8988T (cell line): ENCODE results near the gene RAPGEF2.

ENCODE experiments used
- DNase-seq: peaks from one replicate; pipeline ENCODE4 v3.0.0; 2011

Gene RAPGEF2

DNA sequence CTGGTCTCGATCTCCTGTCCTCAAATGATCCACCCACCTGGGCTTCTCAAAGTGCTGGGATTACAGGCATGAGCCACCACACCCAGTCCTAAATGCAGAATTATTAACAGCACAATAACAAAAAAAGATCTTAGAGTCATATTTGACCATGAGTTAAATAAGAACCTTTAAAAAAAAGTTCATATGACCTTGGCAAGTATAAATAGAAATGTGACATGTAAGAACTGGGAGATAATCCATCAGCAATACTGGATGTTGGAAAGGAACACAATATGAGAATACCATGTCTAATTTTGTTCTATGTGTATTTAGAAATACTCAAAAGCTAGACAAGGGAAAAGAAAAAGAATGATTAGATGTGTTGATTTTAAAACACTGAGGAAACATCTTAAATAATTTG is 231.6 kb downstream of the RAPGEF2 start:
- no peak for DNase-seq

DNA sequence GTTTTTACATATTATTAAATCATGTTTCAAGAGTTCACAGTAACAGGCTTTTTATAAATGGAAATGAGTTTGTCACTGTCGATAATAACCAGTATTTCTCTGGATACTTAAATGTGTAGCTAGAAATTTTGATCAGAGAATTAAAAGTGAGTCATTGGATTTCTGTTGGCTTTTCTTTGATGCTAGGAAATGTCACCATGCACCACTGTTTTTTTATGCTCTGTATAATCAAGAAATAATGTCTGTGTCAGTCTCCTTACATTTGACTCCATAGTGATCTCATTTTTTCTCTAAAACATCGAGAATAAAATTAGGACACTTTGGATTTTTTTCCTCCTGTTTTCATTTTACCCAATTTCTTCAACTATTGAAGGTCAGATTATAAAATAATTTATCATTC is 234.2 kb downstream of the RAPGEF2 start:
- DNase-seq = no peak

- no peak for DNase-seq
Observed at GRCh38 chr4:159341522-159341921, 238.6 kb downstream of the RAPGEF2 start.

DNA sequence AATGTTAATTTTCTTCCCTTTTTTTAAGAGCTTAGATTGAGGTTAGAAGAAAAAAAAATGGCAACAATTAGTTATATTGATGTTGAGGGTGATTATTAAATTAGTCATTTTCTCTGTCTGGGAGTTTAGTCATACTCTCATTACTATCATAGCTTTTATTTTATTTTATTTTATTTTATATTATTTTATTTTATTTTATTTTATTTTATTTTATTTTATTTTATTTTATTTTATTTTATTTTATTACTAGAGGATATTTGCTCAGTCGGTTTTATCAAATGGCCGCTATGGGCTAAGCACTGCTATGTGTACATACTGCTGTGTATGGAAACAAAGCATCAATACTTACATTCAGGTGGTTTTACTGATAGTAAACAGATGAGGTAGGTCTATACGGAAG is 239.5 kb downstream of the RAPGEF2 start:
- no peak for DNase-seq

DNA sequence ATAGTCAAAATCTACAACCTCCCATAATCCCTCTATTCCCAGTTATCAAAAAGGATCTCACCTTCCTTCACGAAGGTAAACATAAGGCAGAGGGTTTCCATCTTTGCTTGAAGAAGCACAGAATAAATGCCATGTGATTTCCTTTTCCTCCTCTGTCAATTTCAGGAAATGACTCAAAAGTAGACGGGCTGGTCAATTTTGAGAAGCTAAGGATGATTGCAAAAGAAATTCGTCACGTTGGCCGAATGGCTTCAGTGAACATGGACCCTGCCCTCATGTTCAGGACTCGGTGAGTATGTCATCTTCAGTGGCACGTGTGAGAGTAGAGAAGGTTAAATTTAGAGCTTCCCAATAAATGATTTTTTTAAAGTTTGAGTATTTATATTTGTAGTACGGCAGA is 240.2 kb downstream of the RAPGEF2 start:
- DNase-seq = no peak

DNA sequence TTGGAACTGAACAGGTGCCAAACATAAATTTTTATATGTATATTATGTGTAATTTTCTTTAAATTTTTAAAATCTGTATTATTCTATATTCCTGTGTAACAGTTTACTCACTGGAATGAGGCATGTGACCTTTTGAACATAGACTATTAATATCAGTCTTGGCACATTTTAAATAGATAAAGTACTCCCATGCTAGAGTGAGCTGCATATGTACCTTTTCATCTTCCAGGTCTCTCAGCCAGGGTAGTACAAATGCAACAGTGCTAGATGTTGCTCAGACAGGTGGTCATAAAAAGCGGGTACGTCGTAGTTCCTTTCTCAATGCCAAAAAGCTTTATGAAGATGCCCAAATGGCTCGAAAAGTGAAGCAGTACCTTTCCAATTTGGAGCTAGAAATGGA is 242.0 kb downstream of the RAPGEF2 start:
- no peak for DNase-seq

- DNase-seq = no peak
Observed at GRCh38 chr4:159346681-159347080, 243.8 kb downstream of the RAPGEF2 start.

GRCh38 chr4:159347813-159348212 is 244.9 kb downstream of the RAPGEF2 start:
- DNase-seq = no peak

DNA sequence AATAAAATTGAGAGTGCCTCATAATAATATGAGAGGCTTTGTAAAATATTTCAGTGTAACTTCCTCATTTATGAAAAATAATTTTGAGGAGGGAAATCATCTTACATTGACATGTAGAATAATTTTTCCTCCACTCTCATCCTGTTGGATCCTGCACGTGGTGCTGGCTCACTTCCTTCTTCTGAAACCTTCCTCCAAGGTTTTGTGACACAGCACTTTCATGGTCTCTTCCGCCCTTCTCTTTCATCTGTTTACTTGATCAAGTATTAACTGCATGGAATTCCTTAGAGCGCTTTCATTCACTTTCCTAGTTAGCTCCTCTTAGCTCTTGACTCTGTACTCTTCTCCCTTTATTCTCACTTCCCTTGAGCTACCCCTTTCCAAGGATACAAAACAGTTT is 246.5 kb downstream of the RAPGEF2 start:
- no peak for DNase-seq

- no peak for DNase-seq
Observed at GRCh38 chr4:159352609-159353008, 249.7 kb downstream of the RAPGEF2 start.

DNA sequence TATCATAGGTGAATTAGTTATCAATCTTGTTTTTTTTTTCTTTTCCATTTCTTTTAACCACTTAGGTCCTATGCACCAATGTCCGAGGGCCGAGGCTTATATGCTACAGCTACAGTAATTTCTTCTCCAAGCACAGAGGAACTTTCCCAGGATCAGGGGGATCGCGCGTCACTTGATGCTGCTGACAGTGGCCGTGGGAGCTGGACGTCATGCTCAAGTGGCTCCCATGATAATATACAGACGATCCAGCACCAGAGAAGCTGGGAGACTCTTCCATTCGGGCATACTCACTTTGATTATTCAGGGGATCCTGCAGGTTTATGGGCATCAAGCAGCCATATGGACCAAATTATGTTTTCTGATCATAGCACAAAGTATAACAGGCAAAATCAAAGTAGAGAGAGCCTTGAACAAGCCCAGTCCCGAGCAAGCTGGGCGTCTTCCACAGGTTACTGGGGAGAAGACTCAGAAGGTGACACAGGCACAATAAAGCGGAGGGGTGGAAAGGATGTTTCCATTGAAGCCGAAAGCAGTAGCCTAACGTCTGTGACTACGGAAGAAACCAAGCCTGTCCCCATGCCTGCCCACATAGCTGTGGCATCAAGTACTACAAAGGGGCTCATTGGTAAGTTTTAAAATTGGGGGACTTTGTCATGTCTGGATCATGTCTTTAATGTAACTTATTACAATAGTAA is 250.7 kb downstream of the RAPGEF2 start:
- DNase-seq = no peak

- no peak for DNase-seq
Observed at GRCh38 chr4:159355466-159355865, 252.6 kb downstream of the RAPGEF2 start.

- no peak for DNase-seq
Observed at GRCh38 chr4:159357350-159357749, 254.5 kb downstream of the RAPGEF2 start.

GRCh38 chr4:159358226-159358625 is 255.3 kb downstream of the RAPGEF2 start:
- no peak for DNase-seq

GRCh38 chr4:159360549-159360948 is 257.7 kb downstream of the RAPGEF2 start:
- no peak for DNase-seq

DNA sequence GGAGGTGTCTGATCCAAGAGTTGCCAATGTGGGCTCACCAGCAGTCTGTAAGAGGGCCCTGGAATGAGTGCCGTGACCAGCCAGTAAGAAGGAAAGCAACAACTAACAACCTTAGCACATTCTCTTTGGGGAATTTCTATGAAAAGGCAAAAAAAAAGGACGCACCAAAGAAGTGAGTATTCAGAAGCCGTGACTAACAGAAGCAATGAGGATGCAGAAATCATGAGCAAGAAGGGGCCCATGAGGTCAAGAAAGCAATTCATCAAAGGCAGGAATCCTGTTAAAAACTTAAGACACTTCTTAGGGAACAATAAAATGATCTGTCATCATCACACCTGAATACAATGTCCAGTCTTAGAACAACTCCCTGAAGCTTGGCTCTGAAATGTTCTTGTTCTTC is 260.5 kb downstream of the RAPGEF2 start:
- no peak for DNase-seq

- no peak for DNase-seq
Observed at GRCh38 chr4:159366966-159367780, 264.3 kb downstream of the RAPGEF2 start.

- no peak for DNase-seq
Observed at GRCh38 chr4:159367781-159368080, 264.9 kb downstream of the RAPGEF2 start.

GRCh38 chr4:159368320-159368719 is 265.4 kb downstream of the RAPGEF2 start:
- no peak for DNase-seq

GRCh38 chr4:159369256-159369655 is 266.4 kb downstream of the RAPGEF2 start:
- no peak for DNase-seq

- no peak for DNase-seq
Observed at GRCh38 chr4:159370286-159370685, 267.4 kb downstream of the RAPGEF2 start.

- no peak for DNase-seq
Observed at GRCh38 chr4:159374749-159375530, 272.1 kb downstream of the RAPGEF2 start.

GRCh38 chr4:159376289-159376688 is 273.4 kb downstream of the RAPGEF2 start:
- DNase-seq = no peak

GRCh38 chr4:159378056-159378616 is 275.3 kb downstream of the RAPGEF2 start:
- no peak for DNase-seq
